Mucosa of stomach (tissue), 1 donor: ENCODE data around the gene ACSS1.

Experiments
- H3K27me3 ChIP-seq: one replicate; pipeline ENCODE4 v1.7.0; 2013; ENCODE audit warnings: mild to moderate bottlenecking, low read length; ENCODE audit not compliant: control insufficient read depth, insufficient read depth
- H3K36me3 ChIP-seq: one replicate; pipeline ENCODE4 v1.7.0; 2013; ENCODE audit warnings: low read length; ENCODE audit not compliant: control insufficient read depth, insufficient read depth
- H3K4me1 ChIP-seq: one replicate; pipeline ENCODE4 v1.7.0; 2013; ENCODE audit warnings: mild to moderate bottlenecking, low read length; ENCODE audit not compliant: control insufficient read depth, insufficient read depth
- H3K4me3 ChIP-seq: one replicate; pipeline ENCODE4 v1.7.0; 2013; ENCODE audit warnings: low read length
- H3K9ac ChIP-seq: one replicate; pipeline ENCODE4 v1.7.0; 2013; ENCODE audit warnings: mild to moderate bottlenecking, low read length, moderate library complexity
- H3K9me3 ChIP-seq: one replicate; pipeline ENCODE4 v1.7.0; 2013; ENCODE audit warnings: mild to moderate bottlenecking, low read length, moderate library complexity; ENCODE audit not compliant: control insufficient read depth
- donor health status: Pancreatic carcinoma.

The ACSS1 gene

DNA sequence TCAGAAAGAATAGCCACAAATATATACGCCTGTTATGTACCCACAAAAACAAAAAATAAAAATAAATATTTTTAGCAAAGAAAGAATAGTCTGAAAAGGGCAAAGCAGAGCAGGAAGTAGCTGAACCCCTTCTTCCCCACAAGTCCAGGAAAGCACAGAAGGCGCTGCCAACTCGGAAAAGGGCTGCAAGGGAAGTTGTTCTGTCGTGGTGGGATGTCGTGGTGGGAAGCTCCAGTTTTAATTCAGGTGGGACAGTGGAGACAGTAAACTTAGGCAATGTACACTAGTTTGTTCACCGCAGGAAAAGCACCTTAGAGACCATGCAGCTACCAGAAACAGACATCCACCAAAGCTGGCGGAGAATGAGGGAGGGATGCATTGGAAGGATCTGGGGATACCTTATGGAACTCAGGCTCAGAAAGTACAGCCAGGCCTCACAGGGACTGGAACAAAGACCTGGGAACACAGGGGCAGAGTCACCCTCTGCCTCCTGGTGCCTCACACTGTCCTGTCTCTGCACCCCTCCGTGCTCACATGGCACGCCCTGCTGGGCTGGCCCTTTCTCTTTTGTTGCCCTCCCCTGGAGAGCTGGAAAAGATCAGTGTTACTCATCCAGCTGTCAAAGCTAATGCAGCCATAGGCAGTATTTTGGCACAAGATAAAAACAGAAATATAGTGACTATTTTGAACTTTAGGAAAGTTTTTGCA is 62.0 kb downstream of the ACSS1 start:
- H3K4me3 ChIP-seq: no peak overlapping the region
- no peaks in the 10 kb centered on the region for H3K9me3 ChIP-seq
- H3K36me3 ChIP-seq: no peaks in the 10 kb centered on the region
- peaks cover 45% of the 10 kb centered on the region for H3K4me1 ChIP-seq
- no peaks in the 10 kb centered on the region for H3K27me3 ChIP-seq
- H3K9ac ChIP-seq: no peak overlapping the region

- Histone ChIP-seq H3K9me3 (no peaks in the 10 kb centered on the region), H3K36me3 (no peaks in the 10 kb centered on the region), H3K4me1 (peaks cover 36% of the 10 kb centered on the region), H3K27me3 (no peaks in the 10 kb centered on the region), H3K4me3 (no peak overlapping the region), H3K9ac (no peak overlapping the region)
These were observed 63.2 kb downstream of the ACSS1 start for GRCh38 chr20:24994470-24995368.

DNA sequence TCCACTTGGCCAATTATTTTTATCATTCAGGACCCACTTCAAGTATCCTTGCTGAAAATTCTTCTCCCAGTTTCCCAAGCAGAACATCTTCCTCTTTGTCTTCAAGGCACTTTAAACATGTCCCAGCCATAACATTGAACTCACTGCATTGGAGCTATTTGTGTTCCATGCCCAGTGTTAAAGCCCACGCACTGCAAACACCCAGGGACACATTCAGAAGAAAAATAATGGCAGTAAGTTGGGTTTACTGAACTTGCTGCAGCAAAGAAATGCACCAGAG is 63.8 kb downstream of the ACSS1 start:
- Histone ChIP-seq H3K9me3 (no peaks in the 10 kb centered on the region), H3K4me3 (no peak overlapping the region), H3K27me3 (no peaks in the 10 kb centered on the region), H3K9ac (no peak overlapping the region), H3K36me3 (no peaks in the 10 kb centered on the region), H3K4me1 (peaks cover 33% of the 10 kb centered on the region)

DNA sequence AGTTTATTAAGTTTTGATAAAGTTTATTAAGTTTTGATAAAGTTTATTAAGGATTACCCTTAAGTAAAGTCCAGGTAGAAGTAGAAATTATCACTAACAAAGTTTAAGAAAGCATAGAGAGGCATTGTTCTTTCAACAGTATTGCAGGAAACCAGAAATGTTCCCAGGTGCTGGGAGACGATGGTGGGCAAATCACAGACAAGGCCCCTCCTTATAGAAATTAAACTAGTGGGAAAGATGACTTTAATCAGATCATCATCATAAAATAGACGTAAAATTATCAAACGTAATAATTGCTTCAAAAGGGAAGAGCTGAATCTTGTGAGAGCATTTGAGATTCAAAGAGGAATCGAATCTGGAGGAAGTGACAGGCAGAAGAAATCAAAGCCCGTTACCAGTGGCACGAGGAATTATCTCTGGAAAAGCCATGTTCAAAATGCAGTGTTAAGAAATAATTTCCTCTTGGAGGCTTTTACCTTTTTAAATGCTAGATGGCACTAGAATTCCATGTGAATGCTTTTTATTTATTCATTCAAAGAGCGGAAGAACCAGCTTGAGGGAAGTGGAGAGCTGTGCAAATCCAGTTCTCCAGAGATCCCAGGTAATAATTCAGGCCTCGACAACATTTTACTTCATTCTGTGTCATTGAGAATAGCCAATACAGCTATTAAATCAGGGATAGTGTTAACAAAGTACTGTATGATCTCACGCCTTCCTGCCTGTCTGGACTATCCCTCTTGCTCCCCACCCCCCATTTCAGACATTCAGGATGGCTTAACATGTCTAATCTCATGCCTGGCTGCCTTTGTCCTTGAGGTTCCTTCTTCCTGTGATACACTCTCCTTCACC is 64.4 kb downstream of the ACSS1 start:
- no peaks in the 10 kb centered on the region for H3K9me3 ChIP-seq
- no peaks in the 10 kb centered on the region for H3K27me3 ChIP-seq
- H3K36me3 ChIP-seq: no peaks in the 10 kb centered on the region
- peaks cover 27% of the 10 kb centered on the region for H3K4me1 ChIP-seq
- H3K4me3 ChIP-seq: peak overlapping the region; percentile 56
- peak overlapping the region; percentile 74 for H3K9ac ChIP-seq

DNA sequence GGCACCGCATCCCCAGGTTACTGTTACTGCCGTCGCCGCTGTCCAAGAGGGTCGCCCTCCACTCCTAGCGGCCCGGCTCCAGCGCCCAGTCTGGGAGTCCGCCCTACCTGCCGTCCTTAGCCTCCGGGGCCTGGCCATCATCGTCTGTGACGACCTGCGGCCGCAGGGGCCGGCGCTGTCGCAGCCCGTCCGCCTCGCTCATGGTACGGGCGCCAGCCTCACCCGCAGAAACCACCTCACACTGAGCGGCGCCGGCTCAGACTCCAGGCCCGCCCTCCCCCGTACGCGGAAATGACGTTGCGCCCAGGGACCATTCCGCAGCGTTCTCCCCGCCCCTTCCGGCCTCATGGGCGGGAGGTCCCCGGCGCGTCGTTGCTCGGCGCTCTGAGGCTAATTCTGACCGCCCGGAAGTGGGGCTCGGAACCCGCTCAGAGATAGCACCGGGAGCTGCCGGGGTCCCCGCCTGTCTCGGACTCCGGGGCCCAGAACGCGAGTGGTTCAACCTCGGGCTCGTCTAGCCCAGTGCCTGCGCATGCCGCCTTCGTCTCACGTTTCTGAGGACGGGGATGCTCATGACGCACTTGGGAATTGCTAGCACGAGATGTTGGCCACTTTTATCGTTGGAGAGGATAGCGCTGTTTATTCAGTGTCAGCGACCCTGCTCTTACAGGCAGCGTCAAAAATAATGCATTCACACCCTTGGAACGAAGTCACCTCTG is 65.3 kb downstream of the ACSS1 start, which contains the start of gene APMAP:
Gene APMAP (minus strand): TSS at position 265 of the 719 bp plus-strand sequence. CDS start 63 bp downstream, at position 202.
- no peaks in the 10 kb centered on the region for H3K9me3 ChIP-seq
- H3K4me1 ChIP-seq: peaks cover 23% of the 10 kb centered on the region
- H3K27me3 ChIP-seq: no peaks in the 10 kb centered on the region
- H3K36me3 ChIP-seq: no peaks in the 10 kb centered on the region
- H3K9ac ChIP-seq: peak within 1 kb of the TSS; percentile 74
- H3K4me3 ChIP-seq: peak within 1 kb of the TSS; percentile 56

DNA sequence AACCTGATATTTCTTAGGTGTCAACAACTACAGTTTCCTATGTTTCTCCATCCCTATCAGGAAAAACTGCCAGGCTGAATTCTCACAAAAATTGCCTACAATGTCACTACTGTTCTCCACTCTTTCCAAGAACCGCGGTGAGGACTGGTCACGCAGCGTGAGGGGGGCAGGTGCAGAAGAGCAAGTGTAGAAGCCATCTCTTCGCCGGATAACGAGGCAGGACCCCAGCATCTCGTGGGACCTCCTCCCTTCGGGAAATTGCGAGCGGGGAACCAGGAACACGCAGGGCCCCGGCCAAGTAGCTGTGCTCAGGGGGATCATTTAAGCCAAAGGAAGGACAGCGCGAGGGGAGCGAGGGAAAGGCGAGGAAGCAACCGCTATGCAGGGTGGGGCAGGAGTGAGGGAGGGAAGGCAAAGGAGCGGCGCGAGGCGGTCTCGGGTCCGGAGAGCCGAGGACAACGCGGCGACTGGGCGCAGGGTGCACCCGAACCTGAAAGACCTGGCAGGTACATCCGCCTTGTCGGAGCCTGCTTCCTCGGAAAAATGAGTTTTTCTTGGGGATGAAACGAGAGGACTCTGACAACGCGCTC is 65.9 kb downstream of the ACSS1 start:
- Histone ChIP-seq H3K36me3 (no peaks in the 10 kb centered on the region), H3K27me3 (no peaks in the 10 kb centered on the region), H3K9me3 (no peaks in the 10 kb centered on the region), H3K9ac (peak overlapping the region; percentile 74), H3K4me3 (peak overlapping the region; percentile 56), H3K4me1 (peaks cover 23% of the 10 kb centered on the region)

- Histone ChIP-seq H3K9ac (no peak overlapping the region), H3K4me1 (peaks cover 23% of the 10 kb centered on the region), H3K27me3 (no peaks in the 10 kb centered on the region), H3K4me3 (no peak overlapping the region), H3K9me3 (no peaks in the 10 kb centered on the region), H3K36me3 (no peaks in the 10 kb centered on the region)
These were observed 67.1 kb downstream of the ACSS1 start for GRCh38 chr20:24990810-24991252.

- H3K9ac ChIP-seq: no peak overlapping the region
- no peaks in the 10 kb centered on the region for H3K27me3 ChIP-seq
- H3K9me3 ChIP-seq: no peaks in the 10 kb centered on the region
- no peak overlapping the region for H3K4me3 ChIP-seq
- peaks cover 12% of the 10 kb centered on the region for H3K4me1 ChIP-seq
- no peaks in the 10 kb centered on the region for H3K36me3 ChIP-seq
These were observed 68.8 kb downstream of the ACSS1 start for GRCh38 chr20:24989162-24989561.

- no peaks in the 10 kb centered on the region for H3K9me3 ChIP-seq
- no peaks in the 10 kb centered on the region for H3K36me3 ChIP-seq
- no peaks in the 10 kb centered on the region for H3K27me3 ChIP-seq
- peaks cover 11% of the 10 kb centered on the region for H3K4me1 ChIP-seq
- H3K4me3 ChIP-seq: no peak overlapping the region
- H3K9ac ChIP-seq: no peak overlapping the region
These were observed 69.8 kb downstream of the ACSS1 start for GRCh38 chr20:24987873-24988835.

- H3K9ac ChIP-seq: no peak overlapping the region
- H3K27me3 ChIP-seq: no peaks in the 10 kb centered on the region
- H3K9me3 ChIP-seq: no peaks in the 10 kb centered on the region
- peaks cover 11% of the 10 kb centered on the region for H3K4me1 ChIP-seq
- H3K4me3 ChIP-seq: no peak overlapping the region
- no peaks in the 10 kb centered on the region for H3K36me3 ChIP-seq
These were observed 70.7 kb downstream of the ACSS1 start for GRCh38 chr20:24987244-24987643.
